OCI-LY7 (cell line): Measurements from ENCODE around the gene ZDHHC4. TPM values are rescaled to one million over a fixed set of nuclear protein-coding genes. Genes with fewer than 3 reads are reported as not detected.
A peak's percentile ranks its signal among the peaks of the same experiment; 100 is the strongest.

Source experiments
- BruUV-seq: library from RNA; stranded (reverse); fragments of 400-500 nt; replicated peaks from 2 replicates; lab custom pipeline; 2021; lab: Mats Ljungman, UMichigan
- CTCF ChIA-PET: fragments of 300-600 bp; sonication (Branson Sonifier 250); formaldehyde crosslinking; loops from one replicate; lab custom pipeline; 2022; ENCODE audit warnings: antibody characterized with exemption; ENCODE audit not compliant: unreplicated experiment; lab: Charles Lee
- POLR2A ChIA-PET: fragments of 300-600 bp; sonication (Branson Sonifier 250); formaldehyde crosslinking; loops from one replicate; lab custom pipeline; 2022; ENCODE audit warnings: antibody characterized with exemption; lab: Charles Lee
- DNase-seq: peaks from one replicate; pipeline ENCODE4 v3.0.0-alpha.2; 2015; ENCODE audit warnings: low spot score
- H2AFZ ChIP-seq: fragments of 200-600 bp; sonication (generic), shearing (Covaris generic); 2 replicates; pipeline ENCODE4 v1.6.1; 2014; ENCODE audit warnings: mild to moderate bottlenecking, antibody characterized with exemption, low read length, moderate library complexity
- H3K27ac ChIP-seq: fragments of 200-600 bp; sonication (generic); 2 replicates; pipeline ENCODE4 v1.5.1; 2014; ENCODE audit warnings: mixed run types, low read depth, mild to moderate bottlenecking, moderate library complexity, low read length, inconsistent platforms; ENCODE audit not compliant: poor library complexity, severe bottlenecking
- H3K36me3 ChIP-seq: fragments of 200-600 bp; sonication (generic); 2 replicates; pipeline ENCODE4 v1.6.1; 2014; ENCODE audit warnings: mild to moderate bottlenecking, antibody characterized with exemption, low read length, moderate library complexity, mixed read lengths; ENCODE audit not compliant: insufficient read depth
- H3K4me1 ChIP-seq: fragments of 200-600 bp; sonication (generic); 2 replicates; pipeline ENCODE4 v1.5.1; 2014; ENCODE audit warnings: mild to moderate bottlenecking, low read length; ENCODE audit not compliant: insufficient read depth, poor library complexity, severe bottlenecking
- H3K4me2 ChIP-seq: fragments of 200-600 bp; sonication (generic); 2 replicates; pipeline ENCODE4 v1.6.1; 2014; ENCODE audit warnings: mild to moderate bottlenecking, low read length
- H3K4me3 ChIP-seq: fragments of 200-600 bp; sonication (generic); 2 replicates; pipeline ENCODE4 v1.5.1; 2014; ENCODE audit warnings: mild to moderate bottlenecking, low read depth, low read length; ENCODE audit not compliant: poor library complexity, severe bottlenecking
- H3K79me2 ChIP-seq: fragments of 200-600 bp; sonication (generic); 2 replicates; pipeline ENCODE4 v1.6.1; 2016; ENCODE audit warnings: low read depth, mild to moderate bottlenecking, low read length, moderate library complexity, mixed read lengths; ENCODE audit not compliant: insufficient read depth
- H3K9me2 ChIP-seq: fragments of 200-600 bp; sonication (generic); 2 replicates; pipeline ENCODE4 v1.6.1; 2016; ENCODE audit warnings: mild to moderate bottlenecking, low read length, mixed read lengths; ENCODE audit not compliant: insufficient read depth
- H3K9me3 ChIP-seq: fragments of 200-600 bp; sonication (generic); 2 replicates; pipeline ENCODE4 v1.6.1; 2014; ENCODE audit warnings: mild to moderate bottlenecking, mixed run types, low read length, mixed read lengths
- H4K20me1 ChIP-seq: fragments of 200-600 bp; sonication (generic); 2 replicates; pipeline ENCODE4 v1.6.1; 2014; ENCODE audit warnings: mild to moderate bottlenecking, antibody characterized with exemption, low read length, moderate library complexity, mixed read lengths; ENCODE audit not compliant: insufficient read depth
- EZH2phosphoT487 ChIP-seq: fragments of 200-600 bp; sonication (generic); IDR thresholded peaks from 2 replicates; pipeline ENCODE4 v1.6.1; 2018; ENCODE audit warnings: low read depth, borderline replicate concordance, mild to moderate bottlenecking, mixed run types, antibody characterized with exemption, low read length, moderate library complexity, mixed read lengths
- intact Hi-C: fragments of 100-400 bp; cut with micrococcal nuclease; formaldehyde crosslinking; loops from one replicate; pipeline ENCODE4 v1.10.0; 2022; ENCODE audit not compliant: unreplicated experiment
- total RNA-seq, 2 experiments: library from RNA; depleted of rRNA in 1 of 2; stranded (reverse); fragments of >200 nt in 1 of 2; shearing (Covaris generic) in 1 of 2; gene quantifications; 2 replicates each; pipeline ENCODE4 v1.2.3, GENCODE V29; 2014 to 2022
- TF ChIP-seq, protein P1 (sequence below): fragments of 200-600 bp; sonication (generic); conservative IDR thresholded peaks from 2 replicates; pipeline ENCODE4 v1.5.1; 2014; ENCODE audit warnings: mild to moderate bottlenecking, antibody characterized with exemption, low read length, moderate library complexity, mixed read lengths

The ZDHHC4 gene
- total RNA-seq, 2 experiments from 2014 or later: 76.4 to 92.7 TPM

DNA sequence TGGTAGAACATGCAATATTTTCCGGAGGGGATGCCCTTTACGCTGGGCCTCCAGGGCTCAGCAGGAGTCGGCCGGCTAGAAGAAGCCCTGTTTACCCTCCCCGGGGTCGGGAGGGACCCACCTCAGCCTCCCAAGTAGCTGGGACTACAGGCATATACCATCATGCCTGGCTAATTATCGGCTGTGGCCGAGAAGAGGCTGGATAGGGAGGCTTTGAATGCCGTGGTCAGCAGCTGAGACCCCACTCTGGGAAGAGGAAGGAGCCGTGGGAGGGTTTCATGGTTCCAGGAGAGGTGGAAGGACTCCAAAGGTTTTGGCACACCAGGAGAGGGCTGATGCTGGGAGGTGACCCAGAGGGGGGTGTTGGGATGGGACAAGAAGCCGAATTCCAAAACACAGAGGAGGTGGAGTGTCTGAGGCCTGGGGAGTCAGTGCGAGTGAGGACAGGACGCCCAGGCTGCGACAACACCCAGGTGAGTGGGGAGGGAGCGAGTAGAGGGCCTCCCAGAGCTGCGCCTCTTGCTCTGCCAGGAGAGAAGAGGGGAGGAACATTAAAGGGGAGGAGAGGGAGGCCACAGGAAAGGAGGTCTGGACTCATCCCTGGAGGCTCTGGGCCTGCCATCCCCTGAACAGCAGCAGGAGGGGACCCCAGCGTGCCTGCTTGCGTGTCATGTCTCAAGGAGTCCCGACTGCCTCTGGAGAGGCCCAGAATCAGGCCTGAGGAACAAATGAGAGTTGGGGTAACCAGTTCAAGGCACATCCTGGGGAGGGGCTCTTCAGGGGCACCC lies 45.6 kb upstream of the ZDHHC4 start:
- Histone ChIP-seq H2AFZ (peak overlapping the region; percentile 92), H3K4me1 (peaks cover 21% of the 10 kb centered on the region), H3K9me3 (no peaks in the 10 kb centered on the region), H3K4me3 (peak overlapping the region; percentile 73), H3K9me2 (no peaks in the 10 kb centered on the region), H3K27ac (no peak overlapping the region), H3K36me3 (no peaks in the 10 kb centered on the region), H3K4me2 (peak overlapping the region; percentile 95), H3K79me2 (no peaks in the 10 kb centered on the region), H4K20me1 (no peaks in the 10 kb centered on the region)
- POLR2A ChIA-PET: interaction anchor here (0.6 to 1.2 kb wide), 3 partner anchors 99 to 1732 kb away, joined by 3 to 4 read pairs (median 3); no protein-coding TSS in a partner anchor
- CTCF ChIA-PET: no interaction called here
- intact Hi-C loops: no loop called here
- BruUV-seq: no TSS peak
- no peak for DNase-seq
- TF ChIP-seq, protein P1, sequence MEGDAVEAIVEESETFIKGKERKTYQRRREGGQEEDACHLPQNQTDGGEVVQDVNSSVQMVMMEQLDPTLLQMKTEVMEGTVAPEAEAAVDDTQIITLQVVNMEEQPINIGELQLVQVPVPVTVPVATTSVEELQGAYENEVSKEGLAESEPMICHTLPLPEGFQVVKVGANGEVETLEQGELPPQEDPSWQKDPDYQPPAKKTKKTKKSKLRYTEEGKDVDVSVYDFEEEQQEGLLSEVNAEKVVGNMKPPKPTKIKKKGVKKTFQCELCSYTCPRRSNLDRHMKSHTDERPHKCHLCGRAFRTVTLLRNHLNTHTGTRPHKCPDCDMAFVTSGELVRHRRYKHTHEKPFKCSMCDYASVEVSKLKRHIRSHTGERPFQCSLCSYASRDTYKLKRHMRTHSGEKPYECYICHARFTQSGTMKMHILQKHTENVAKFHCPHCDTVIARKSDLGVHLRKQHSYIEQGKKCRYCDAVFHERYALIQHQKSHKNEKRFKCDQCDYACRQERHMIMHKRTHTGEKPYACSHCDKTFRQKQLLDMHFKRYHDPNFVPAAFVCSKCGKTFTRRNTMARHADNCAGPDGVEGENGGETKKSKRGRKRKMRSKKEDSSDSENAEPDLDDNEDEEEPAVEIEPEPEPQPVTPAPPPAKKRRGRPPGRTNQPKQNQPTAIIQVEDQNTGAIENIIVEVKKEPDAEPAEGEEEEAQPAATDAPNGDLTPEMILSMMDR: no peak
- TF ChIP-seq EZH2phosphoT487: no peak

DNA sequence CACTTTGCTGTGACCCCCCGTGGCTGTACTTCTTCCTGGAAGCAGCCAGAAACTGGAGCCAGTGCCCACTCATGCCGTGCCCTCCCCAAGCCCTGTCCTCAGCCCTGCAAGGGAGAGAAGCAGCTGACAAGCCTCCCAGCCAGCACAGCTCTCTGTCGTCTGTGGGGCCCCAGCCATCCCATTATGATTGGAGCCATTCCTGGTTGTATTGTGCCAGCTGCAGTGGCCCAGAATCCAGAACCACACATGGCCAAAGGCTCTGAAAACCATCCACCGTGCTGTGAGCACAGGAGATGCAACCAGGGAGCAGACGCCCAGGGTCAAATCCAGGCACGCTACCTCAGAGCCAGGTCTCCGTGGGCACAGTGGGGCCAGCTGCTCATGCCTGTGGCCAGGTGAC lies 44.7 kb upstream of the ZDHHC4 start:
- no TSS peak for BruUV-seq

More for the DNA sequence above, 44.7 kb upstream of the ZDHHC4 start:
- DNase-seq: no peak
- Histone ChIP-seq H3K9me3 (no peaks in the 10 kb centered on the region), H3K27ac (no peak overlapping the region), H2AFZ (no peak overlapping the region), H3K4me3 (no peak overlapping the region), H3K4me1 (peaks cover 21% of the 10 kb centered on the region), H3K79me2 (no peaks in the 10 kb centered on the region), H3K4me2 (no peak overlapping the region), H4K20me1 (no peaks in the 10 kb centered on the region), H3K9me2 (no peaks in the 10 kb centered on the region), H3K36me3 (no peaks in the 10 kb centered on the region)
- intact Hi-C loops: no loop called here
- TF ChIP-seq EZH2phosphoT487: no peak
- TF ChIP-seq, protein P1: no peak
- ChIA-PET POLR2A (no interaction called here), CTCF (no interaction called here)
